ENCODE measurements around the gene HELZ. TPM values are rescaled to one million over a fixed set of nuclear protein-coding genes. Genes with fewer than 3 reads are reported as not detected.
"Not testable (repeated sequence)": the region's sequence is repeated elsewhere in the genome, so short reads cannot be mapped to it uniquely, and the experiment has no call there.

Gene HELZ
- total and polyA plus RNA-seq, 2 donors (not counting 1 experiment from before 2014, with no cell fraction given), result 10.4 to 97.8 TPM

DNA sequence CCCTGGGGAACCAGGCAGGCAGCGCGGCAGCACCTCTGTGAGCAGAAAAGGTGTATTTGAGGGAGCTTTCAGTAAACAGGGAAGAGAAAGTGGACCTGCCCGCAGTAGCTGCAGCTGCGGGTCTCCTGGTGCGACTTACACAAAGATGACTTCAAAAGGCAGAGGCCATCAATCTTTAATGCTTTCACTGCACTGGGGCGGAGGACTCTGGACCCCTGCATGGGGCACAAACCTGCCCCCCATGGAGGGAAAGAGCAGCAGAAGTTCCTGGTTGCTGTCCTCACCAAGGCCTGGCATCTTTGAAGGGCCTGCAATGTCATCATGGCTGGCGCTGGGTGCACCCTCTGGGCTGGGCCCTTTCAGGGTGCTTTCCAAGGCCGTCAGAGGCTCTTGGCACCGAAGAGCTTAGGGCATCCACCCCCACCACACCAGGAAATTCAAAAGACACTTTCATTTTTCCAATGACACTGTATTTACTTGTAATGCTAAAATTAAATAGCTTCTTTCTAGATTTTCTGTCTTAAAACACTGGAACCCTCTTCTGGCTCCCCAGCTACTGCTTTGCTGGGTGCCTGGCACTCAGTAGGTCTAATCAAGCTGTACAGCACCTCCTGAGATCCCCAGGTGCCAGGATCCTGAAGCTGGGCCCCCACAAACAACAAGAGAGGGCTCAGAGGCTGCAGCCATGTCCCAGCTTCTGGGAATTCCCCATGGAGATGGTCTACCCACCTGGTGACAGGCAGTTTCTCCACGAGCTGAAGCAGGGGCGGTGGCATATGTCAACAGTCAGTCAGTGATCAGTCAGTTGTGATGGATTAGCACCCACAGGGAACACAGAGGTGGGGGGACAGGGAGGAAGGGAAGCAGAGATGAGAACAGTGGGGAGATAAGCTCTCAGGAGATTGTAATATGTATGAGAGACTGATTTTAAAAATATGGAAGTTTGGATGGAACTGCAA lies 202.8 kb downstream of the HELZ start:
- Histone ChIP-seq H3K9ac (ENCODE audit: low read length) (no peak overlapping the region), H3K4me1 (ENCODE audit: control insufficient read depth in 2 of 2, insufficient read depth in 2 of 2, low read length in 2 of 2) (no peaks in the 10 kb centered on the region), H3K36me3 (replicated peaks in 1 of 2; ENCODE audit: control extremely low read depth in 1 of 2, control insufficient read depth in 1 of 2, extremely low read depth in 1 of 2, insufficient read depth in 2 of 2, low read length in 1 of 2) (no peaks in the 10 kb centered on the region), H3K4me3 (ENCODE audit: control extremely low read depth in 1 of 5, extremely low read depth in 1 of 5, insufficient read depth in 1 of 5, low read depth in 2 of 5, low read length in 4 of 5) (no peak overlapping the region), H3K4me2 (replicated peaks; ENCODE audit: low read depth, low read length, poor library complexity, severe bottlenecking) (no peak overlapping the region), H3K9me3 (ENCODE audit: control extremely low read depth in 1 of 3, control insufficient read depth in 2 of 3, insufficient read depth in 1 of 3, low read length in 2 of 3) (peaks cover 0 to 5% (median 3%) of the 10 kb centered on the region in 3 donors), H3K79me2 (ENCODE audit: control insufficient read depth, insufficient read depth, low read length) (no peaks in the 10 kb centered on the region), H4K20me1 (ENCODE audit: control insufficient read depth, insufficient read depth, low read length, poor library complexity, severe bottlenecking) (no peaks in the 10 kb centered on the region), H2AFZ (ENCODE audit: insufficient read depth, low read depth, low read length, poor library complexity, severe bottlenecking) (no peak overlapping the region), H3K27ac (ENCODE audit: low read length in 2 of 2) (no peak overlapping the region), H3K27me3 (replicated peaks in 1 of 4; ENCODE audit: control extremely low read depth in 1 of 4, control insufficient read depth in 3 of 4, insufficient read depth in 4 of 4, low read length in 3 of 4) (peaks cover 0 to 2% (median 0%) of the 10 kb centered on the region in 4 experiments)
- ChIA-PET POLR2A (interaction anchor here (0.6 kb wide), 1 partner anchor 483 kb away, joined by 3 read pairs; no protein-coding TSS in a partner anchor), CTCF (no interaction called here)
- Mint-ChIP-seq H3K4me1 (no peaks in the 10 kb centered on the region), H3K27ac (no peak overlapping the region), H3K4me3 (no peak overlapping the region), H3K9me3 (ENCODE audit: insufficient read depth) (peaks cover 3% of the 10 kb centered on the region), H3K27me3 (peaks cover 4% of the 10 kb centered on the region)
- ATAC-seq (ENCODE audit: low read depth), result no peak
- no peak for DNase-seq
- TF ChIP-seq, protein P1, sequence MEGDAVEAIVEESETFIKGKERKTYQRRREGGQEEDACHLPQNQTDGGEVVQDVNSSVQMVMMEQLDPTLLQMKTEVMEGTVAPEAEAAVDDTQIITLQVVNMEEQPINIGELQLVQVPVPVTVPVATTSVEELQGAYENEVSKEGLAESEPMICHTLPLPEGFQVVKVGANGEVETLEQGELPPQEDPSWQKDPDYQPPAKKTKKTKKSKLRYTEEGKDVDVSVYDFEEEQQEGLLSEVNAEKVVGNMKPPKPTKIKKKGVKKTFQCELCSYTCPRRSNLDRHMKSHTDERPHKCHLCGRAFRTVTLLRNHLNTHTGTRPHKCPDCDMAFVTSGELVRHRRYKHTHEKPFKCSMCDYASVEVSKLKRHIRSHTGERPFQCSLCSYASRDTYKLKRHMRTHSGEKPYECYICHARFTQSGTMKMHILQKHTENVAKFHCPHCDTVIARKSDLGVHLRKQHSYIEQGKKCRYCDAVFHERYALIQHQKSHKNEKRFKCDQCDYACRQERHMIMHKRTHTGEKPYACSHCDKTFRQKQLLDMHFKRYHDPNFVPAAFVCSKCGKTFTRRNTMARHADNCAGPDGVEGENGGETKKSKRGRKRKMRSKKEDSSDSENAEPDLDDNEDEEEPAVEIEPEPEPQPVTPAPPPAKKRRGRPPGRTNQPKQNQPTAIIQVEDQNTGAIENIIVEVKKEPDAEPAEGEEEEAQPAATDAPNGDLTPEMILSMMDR (IDR thresholded peaks at IDR 0.05), result no peak
- WGBS (ENCODE audit: insufficient coverage), result 77% methylated on average over 8 of the region's 11 CpGs
- intact Hi-C loops (cut with micrococcal nuclease), result no loop called here

DNA sequence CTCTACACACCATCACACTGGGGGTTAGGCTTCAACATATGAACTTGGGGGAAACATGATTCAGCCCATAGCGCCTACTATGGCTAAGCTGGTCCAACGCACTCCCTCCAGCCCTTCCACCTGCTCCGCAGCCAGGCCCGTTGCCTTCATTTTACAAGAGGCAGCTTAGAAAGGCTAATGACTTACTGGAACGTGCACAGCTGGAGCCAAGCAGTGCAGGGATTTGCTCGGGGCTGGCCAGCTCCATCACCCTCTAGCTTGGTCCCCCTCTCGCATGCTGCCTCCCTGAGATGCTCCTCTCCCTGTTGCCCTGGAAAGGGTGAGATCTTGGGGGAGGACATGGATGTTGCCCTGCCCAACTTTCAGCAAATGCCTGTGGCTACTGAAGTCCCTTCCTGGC lies 203.5 kb downstream of the HELZ start:
- H3K4me3 Mint-ChIP-seq, result no peak overlapping the region
- Histone ChIP-seq H3K27me3 (replicated peaks in 1 of 4; ENCODE audit: control extremely low read depth in 1 of 4, control insufficient read depth in 3 of 4, insufficient read depth in 4 of 4, low read length in 3 of 4) (peaks cover 0 to 2% (median 0%) of the 10 kb centered on the region in 4 experiments), H3K9ac (ENCODE audit: low read length) (no peak overlapping the region), H3K79me2 (ENCODE audit: control insufficient read depth, insufficient read depth, low read length) (no peaks in the 10 kb centered on the region), H3K4me3 (ENCODE audit: control extremely low read depth in 1 of 5, extremely low read depth in 1 of 5, insufficient read depth in 1 of 5, low read depth in 2 of 5, low read length in 4 of 5) (no peak overlapping the region), H3K9me3 (ENCODE audit: control extremely low read depth in 1 of 3, control insufficient read depth in 2 of 3, insufficient read depth in 1 of 3, low read length in 2 of 3) (peaks cover 0 to 3% (median 0%) of the 10 kb centered on the region in 3 donors), H2AFZ (ENCODE audit: insufficient read depth, low read depth, low read length, poor library complexity, severe bottlenecking) (no peak overlapping the region), H4K20me1 (ENCODE audit: control insufficient read depth, insufficient read depth, low read length, poor library complexity, severe bottlenecking) (no peaks in the 10 kb centered on the region), H3K27ac (ENCODE audit: low read length in 2 of 2) (no peak overlapping the region), H3K4me2 (replicated peaks; ENCODE audit: low read depth, low read length, poor library complexity, severe bottlenecking) (no peak overlapping the region), H3K36me3 (replicated peaks in 1 of 2; ENCODE audit: control extremely low read depth in 1 of 2, control insufficient read depth in 1 of 2, extremely low read depth in 1 of 2, insufficient read depth in 2 of 2, low read length in 1 of 2) (no peaks in the 10 kb centered on the region), H3K4me1 (ENCODE audit: control insufficient read depth in 2 of 2, insufficient read depth in 2 of 2, low read length in 2 of 2) (no peaks in the 10 kb centered on the region)
- 94% methylated on average over 6 of the region's 7 CpGs for WGBS (ENCODE audit: insufficient coverage)
- TF ChIP-seq, protein P1 (IDR thresholded peaks at IDR 0.05), result no peak
- no peak for TF ChIP-seq EZH2 (IDR thresholded peaks at IDR 0.05; ENCODE audit: borderline replicate concordance, insufficient read depth, low read depth, low read length, poor library complexity, severe bottlenecking)
- CTCF ChIA-PET, result interaction anchor here (0.5 kb wide), 1 partner anchor 1719 kb away, joined by 4 read pairs; no protein-coding TSS in a partner anchor
- H3K9me3 Mint-ChIP-seq (ENCODE audit: insufficient read depth), result no peaks in the 10 kb centered on the region
- POLR2A ChIA-PET, result interaction anchor here (0.6 kb wide), 1 partner anchor 482 kb away, joined by 3 read pairs; no protein-coding TSS in a partner anchor
- no peak overlapping the region for H3K27ac Mint-ChIP-seq
- no peaks in the 10 kb centered on the region for H3K4me1 Mint-ChIP-seq
- H3K27me3 Mint-ChIP-seq, result peaks cover 8% of the 10 kb centered on the region
- no peak for ATAC-seq (ENCODE audit: low read depth)
- DNase-seq, result no peak
- intact Hi-C loops (cut with micrococcal nuclease), result no loop called here

DNA sequence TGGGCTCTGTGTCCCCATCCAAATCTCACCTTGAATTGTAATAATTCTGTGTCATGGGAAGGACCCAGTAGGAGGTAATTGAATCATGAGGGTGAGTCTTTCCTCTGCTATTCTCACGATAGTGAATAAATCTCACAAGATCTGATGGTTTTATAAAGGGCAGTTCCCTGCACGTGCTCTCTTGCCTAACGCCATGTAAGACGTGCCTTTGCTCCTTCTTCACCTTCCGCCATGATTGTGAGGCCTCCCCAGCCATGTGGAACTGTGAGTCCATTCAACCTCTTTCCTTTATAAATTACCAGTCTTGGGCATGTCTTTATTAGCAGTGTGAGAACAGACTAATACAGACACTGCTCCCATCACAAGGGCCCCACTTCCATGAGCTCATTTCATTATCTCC lies 203.9 kb downstream of the HELZ start:
- DNase-seq; H3K4me3 Mint-ChIP-seq; H3K9me3 ChIP-seq (ENCODE audit: control extremely low read depth in 1 of 3, control insufficient read depth in 2 of 3, insufficient read depth in 1 of 3, low read length in 2 of 3); H3K4me1 Mint-ChIP-seq; H3K4me1 ChIP-seq (ENCODE audit: control insufficient read depth in 2 of 2, insufficient read depth in 2 of 2, low read length in 2 of 2); H3K27me3 ChIP-seq (replicated peaks in 1 of 4; ENCODE audit: control extremely low read depth in 1 of 4, control insufficient read depth in 3 of 4, insufficient read depth in 4 of 4, low read length in 3 of 4); H3K4me2 ChIP-seq (replicated peaks; ENCODE audit: low read depth, low read length, poor library complexity, severe bottlenecking); H3K9ac ChIP-seq (ENCODE audit: low read length); H4K20me1 ChIP-seq (ENCODE audit: control insufficient read depth, insufficient read depth, low read length, poor library complexity, severe bottlenecking); H3K9me3 Mint-ChIP-seq (ENCODE audit: insufficient read depth); H3K4me3 ChIP-seq (ENCODE audit: control extremely low read depth in 1 of 5, extremely low read depth in 1 of 5, insufficient read depth in 1 of 5, low read depth in 2 of 5, low read length in 4 of 5); H3K79me2 ChIP-seq (ENCODE audit: control insufficient read depth, insufficient read depth, low read length); H2AFZ ChIP-seq (ENCODE audit: insufficient read depth, low read depth, low read length, poor library complexity, severe bottlenecking); H3K27ac ChIP-seq (ENCODE audit: low read length in 2 of 2); ATAC-seq (ENCODE audit: low read depth); H3K27ac Mint-ChIP-seq; intact Hi-C loops (cut with micrococcal nuclease); H3K36me3 ChIP-seq (replicated peaks in 1 of 2; ENCODE audit: control extremely low read depth in 1 of 2, control insufficient read depth in 1 of 2, extremely low read depth in 1 of 2, insufficient read depth in 2 of 2, low read length in 1 of 2): not testable (repeated sequence)
- peaks cover 11% of the 10 kb centered on the region for H3K27me3 Mint-ChIP-seq
- 100% methylated on average over 4 of the region's 5 CpGs for WGBS (ENCODE audit: insufficient coverage)
- ChIA-PET CTCF (interaction anchor here (0.5 kb wide), 1 partner anchor 1720 kb away, joined by 4 read pairs; no protein-coding TSS in a partner anchor), POLR2A (interaction anchor here (0.6 kb wide), 1 partner anchor 482 kb away, joined by 3 read pairs; no protein-coding TSS in a partner anchor)

Data from B cell (primary cell).